Transverse colon (tissue), 4 donors: ENCODE data around the gene MC5R. TPM values are rescaled to one million over a fixed set of nuclear protein-coding genes. Genes with fewer than 3 reads are reported as not detected.

Experiments used
- DNase-seq: peaks from one replicate; pipeline ENCODE4 v3.0.0-alpha.2; 2019
- H3K27ac ChIP-seq, 4 donors: fragments of 200-600 bp; sonication (generic); 2 replicates each; pipeline ENCODE4 v1.5.1; 2016 to 2018; ENCODE audit warnings: inconsistent platforms in 4 of 4
- H3K27me3 ChIP-seq: fragments of 200-600 bp; sonication (generic); 2 replicates; pipeline ENCODE4 v1.5.1; 2017; ENCODE audit warnings: inconsistent platforms
- H3K36me3 ChIP-seq, 4 donors: fragments of 200-600 bp; sonication (generic); 2 replicates each; pipeline ENCODE4 v1.5.1; 2017 to 2019; ENCODE audit warnings: inconsistent platforms in 4 of 4
- H3K4me1 ChIP-seq, 4 donors: fragments of 200-600 bp; sonication (generic); 2 replicates each; pipeline ENCODE4 v1.5.1; 2017 to 2020; ENCODE audit warnings: inconsistent platforms in 4 of 4
- H3K4me3 ChIP-seq, 4 donors: fragments of 200-600 bp; sonication (generic); 1 replicate in 1 of 4; 2 replicates in 3 of 4; pipeline versions ENCODE4 v1.5.1 to v1.6.1; 2017 to 2019; ENCODE audit warnings: inconsistent platforms in 4 of 4
- H3K9me3 ChIP-seq, 2 donors: fragments of 200-600 bp; sonication (generic); 2 replicates each; pipeline ENCODE4 v1.5.1; 2017 to 2019; ENCODE audit warnings: inconsistent platforms in 2 of 2
- CTCF ChIP-seq, 5 experiments: fragments of 200-600 bp in 3 of 5; fragments of 450-650 bp in 2 of 5; sonication (generic) in 3 of 5; IDR thresholded peaks; 1 replicate in 2 of 5; 2 replicates in 3 of 5; pipeline ENCODE4 v1.5.1; 2016 to 2017; ENCODE audit warnings: antibody characterized with exemption in 5 of 5, inconsistent platforms in 3 of 5, mild to moderate bottlenecking in 2 of 5, moderate library complexity in 1 of 5
- EP300 ChIP-seq: sonication (generic); formaldehyde crosslinking; IDR thresholded peaks from one replicate; pipeline ENCODE4 v1.6.1; 2017; ENCODE audit warnings: antibody characterized with exemption, low read depth
- POLR2A ChIP-seq: fragments of 450-650 bp; IDR thresholded peaks from one replicate; pipeline ENCODE4 v1.6.1; 2016; ENCODE audit warnings: antibody characterized with exemption, mild to moderate bottlenecking, moderate library complexity
- POLR2AphosphoS5 ChIP-seq, 3 donors: sonication (generic); formaldehyde crosslinking; IDR thresholded peaks; one replicate each; pipeline ENCODE4 v1.6.1; 2016; ENCODE audit warnings: antibody characterized with exemption in 3 of 3
- WGBS, 2 donors: methylation state at CpG; one replicate each; pipeline ENCODE4 v1.1.5; 2018; ENCODE audit warnings: low coverage in 1 of 2; 5-methylcytosine and 5-hydroxymethylcytosine counted together
- in situ Hi-C, 4 donors: fragments of 200-750 bp; cut with MboI; loops; one replicate each; pipeline versions ENCODE4 v1.15.0 to v1.15.1; 2017; ENCODE audit warnings: low sequenced_read_pairs in 3 of 4, low pct_ligation_motif_present in 1 of 4, low pct_unique_long_range_greater_than_20kb in 1 of 4
- intact Hi-C: fragments of 100-400 bp; cut with DNase I; formaldehyde crosslinking; loops from one replicate; pipeline ENCODE4 v1.15.1; 2023; ENCODE audit warnings: low total_unique reads
- total RNA-seq, 4 donors: library from RNA; depleted of rRNA; stranded (reverse); fragments of >200 nt; gene quantifications; one replicate each; pipeline ENCODE4 v1.1.0, GENCODE V29; 2016

The MC5R gene
- total RNA-seq, 4 donors from 2014 or later = not detected

GRCh38 chr18:13871701-13872100, 47.8 kb downstream of the MC5R start:
- Histone ChIP-seq H3K9me3 (no peaks in the 10 kb centered on the region), H3K27me3 (peaks cover 35% of the 10 kb centered on the region), H3K4me1 (no peaks in the 10 kb centered on the region), H3K36me3 (no peaks in the 10 kb centered on the region), H3K4me3 (no peak overlapping the region), H3K27ac (no peak overlapping the region)
- intact Hi-C loops = no loop called here
- DNase-seq = no peak
- WGBS, 2 donors = 54% methylated on average over 13 of the region's 13 CpGs; no CpG with 5 or more reads in 1 of the 2 donors
- TF ChIP-seq EP300 (no peak), CTCF (IDR thresholded peaks at IDR 0.05) (no peak), POLR2A (no peak), POLR2AphosphoS5 (IDR thresholded peaks at IDR 0.05) (no peak)
- in situ Hi-C loops = no loop called here

- Histone ChIP-seq H3K9me3 (no peaks in the 10 kb centered on the region), H3K36me3 (no peaks in the 10 kb centered on the region), H3K27me3 (peaks cover 30% of the 10 kb centered on the region), H3K27ac (no peak overlapping the region), H3K4me1 (no peaks in the 10 kb centered on the region), H3K4me3 (no peak overlapping the region)
- in situ Hi-C loops = no loop called here
- TF ChIP-seq EP300 (no peak), POLR2A (no peak), CTCF (IDR thresholded peaks at IDR 0.05) (no peak), POLR2AphosphoS5 (IDR thresholded peaks at IDR 0.05) (no peak)
- intact Hi-C loops = no loop called here
- DNase-seq = no peak
- 83 to 89% methylated on average over 2 to 14 of the region's 14 CpGs for WGBS, 2 donors
Observed at GRCh38 chr18:13872373-13872772, 48.4 kb downstream of the MC5R start.

DNA sequence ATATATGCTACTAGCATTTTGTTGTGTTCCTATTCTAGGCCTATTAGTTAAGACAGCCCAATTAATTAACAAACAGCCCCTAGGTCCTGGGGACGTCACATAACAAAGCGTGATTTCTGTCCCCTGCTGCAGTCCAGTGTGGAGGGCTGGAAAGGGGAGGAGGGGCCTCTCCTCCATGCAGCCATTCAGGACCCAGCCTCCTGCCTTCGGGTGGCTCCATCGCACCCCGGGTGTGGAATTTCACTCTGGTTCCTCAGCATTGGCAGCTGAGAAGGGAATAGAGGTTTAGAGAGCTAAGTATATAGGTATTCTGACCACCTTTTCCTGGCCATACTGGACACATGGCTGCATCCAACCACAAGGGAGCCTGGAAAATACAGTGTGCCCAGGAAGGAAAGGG, 49.0 kb downstream of the MC5R start:
- Histone ChIP-seq H3K9me3 (no peaks in the 10 kb centered on the region), H3K27me3 (peaks cover 30% of the 10 kb centered on the region), H3K36me3 (no peaks in the 10 kb centered on the region), H3K4me3 (no peak overlapping the region), H3K27ac (no peak overlapping the region), H3K4me1 (no peaks in the 10 kb centered on the region)
- intact Hi-C loops = no loop called here
- DNase-seq = no peak
- TF ChIP-seq EP300 = no peak
- no peak for TF ChIP-seq POLR2AphosphoS5 (IDR thresholded peaks at IDR 0.05)
- TF ChIP-seq CTCF (IDR thresholded peaks at IDR 0.05) = no peak
- no peak for TF ChIP-seq POLR2A
- in situ Hi-C loops = no loop called here
- WGBS, 2 donors = 70 to 84% methylated on average over 2 to 5 of the region's 5 CpGs

DNA sequence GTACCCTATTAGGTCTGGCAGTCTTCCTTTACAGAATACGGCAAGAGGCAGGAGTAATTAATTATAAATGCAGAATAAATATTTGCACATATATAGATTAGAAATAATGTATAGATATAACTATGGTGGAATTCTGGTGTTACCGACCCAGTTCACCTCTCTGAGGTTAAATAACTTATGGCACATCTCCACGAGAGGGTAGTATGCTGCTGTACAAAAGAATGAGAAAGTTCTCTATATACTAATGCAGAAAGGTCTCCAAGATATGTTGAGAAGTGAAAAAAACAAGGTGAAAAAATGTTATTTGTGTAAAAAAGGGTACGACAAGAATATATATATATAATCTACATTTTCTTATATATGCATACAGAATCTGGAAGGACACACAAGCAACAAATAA, 50.6 kb downstream of the MC5R start:
- no peak for DNase-seq
- H3K27me3 ChIP-seq = peaks cover 18% of the 10 kb centered on the region
- no peak overlapping the region for H3K4me3 ChIP-seq
- no peaks in the 10 kb centered on the region for H3K4me1 ChIP-seq
- TF ChIP-seq CTCF (IDR thresholded peaks at IDR 0.05) = no peak
- H3K27ac ChIP-seq = no peak overlapping the region
- in situ Hi-C loops = no loop called here
- no peaks in the 10 kb centered on the region for H3K9me3 ChIP-seq
- intact Hi-C loops = no loop called here
- 71 to 84% methylated on average over 3 to 4 of the region's 4 CpGs for WGBS, 2 donors
- H3K36me3 ChIP-seq = no peaks in the 10 kb centered on the region

Other genes with a start within 250 kb of the MC5R start
- 10 to 100 TPM in 2 of 4 donors, 1 to 10 TPM in 1, under 1 TPM in 1; 0.80 to 12.2 (median 10.2) TPM for gene FAM210A, start 97.6 kb upstream of the MC5R start, total RNA-seq
- gene RNMT, start 97.5 kb upstream of the MC5R start, total RNA-seq = 10 to 100 TPM; 10.9 to 15.2 (median 13.0) TPM
- not detected for gene MC2R, start 91.4 kb downstream of the MC5R start, total RNA-seq